Hematopoietic multipotent progenitor cell treated with erythropoietin and hydrocortisone succinate and interleukin-3 and kit ligand, for 8 days (in vitro differentiated cells): ENCODE measurements around the gene PIP4K2C.

ENCODE experiments used
- DNase-seq: peaks from one replicate; pipeline ENCODE4 v3.0.0-alpha.2; 2015

Gene PIP4K2C

GRCh38 chr12:57590864-57591781 is at the start of gene PIP4K2C:
Gene PIP4K2C, plus strand, starts transcription at chr12:57591192. Its CDS starts 98 bp downstream, at chr12:57591290.
- peak; percentile 81 for DNase-seq

DNA sequence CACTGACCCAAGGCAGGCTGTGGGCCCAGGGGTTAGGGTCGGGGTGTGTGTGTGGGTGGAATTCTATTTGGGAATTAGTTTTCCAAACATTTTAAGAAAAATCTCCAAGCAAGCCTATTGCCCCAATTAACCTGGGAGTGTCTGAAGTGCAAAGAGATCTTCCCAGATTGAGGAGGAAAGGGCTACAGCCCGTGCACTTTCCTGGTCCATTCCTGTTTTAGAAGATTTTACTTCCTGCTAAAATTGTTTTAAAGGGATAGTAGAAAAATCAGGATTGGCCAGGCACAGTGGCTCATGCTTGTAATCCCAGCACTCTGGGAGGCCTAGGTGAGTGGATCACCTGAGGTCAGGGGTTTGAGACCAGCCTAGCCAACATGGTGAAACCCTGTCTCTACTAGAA is 49.3 kb upstream of the PIP4K2C start:
- DNase-seq = no peak

- DNase-seq = no peak
These were observed 47.4 kb upstream of the PIP4K2C start for GRCh38 chr12:57543581-57543980.

- DNase-seq = no peak
These were observed 45.1 kb upstream of the PIP4K2C start for GRCh38 chr12:57545809-57546437.

DNA sequence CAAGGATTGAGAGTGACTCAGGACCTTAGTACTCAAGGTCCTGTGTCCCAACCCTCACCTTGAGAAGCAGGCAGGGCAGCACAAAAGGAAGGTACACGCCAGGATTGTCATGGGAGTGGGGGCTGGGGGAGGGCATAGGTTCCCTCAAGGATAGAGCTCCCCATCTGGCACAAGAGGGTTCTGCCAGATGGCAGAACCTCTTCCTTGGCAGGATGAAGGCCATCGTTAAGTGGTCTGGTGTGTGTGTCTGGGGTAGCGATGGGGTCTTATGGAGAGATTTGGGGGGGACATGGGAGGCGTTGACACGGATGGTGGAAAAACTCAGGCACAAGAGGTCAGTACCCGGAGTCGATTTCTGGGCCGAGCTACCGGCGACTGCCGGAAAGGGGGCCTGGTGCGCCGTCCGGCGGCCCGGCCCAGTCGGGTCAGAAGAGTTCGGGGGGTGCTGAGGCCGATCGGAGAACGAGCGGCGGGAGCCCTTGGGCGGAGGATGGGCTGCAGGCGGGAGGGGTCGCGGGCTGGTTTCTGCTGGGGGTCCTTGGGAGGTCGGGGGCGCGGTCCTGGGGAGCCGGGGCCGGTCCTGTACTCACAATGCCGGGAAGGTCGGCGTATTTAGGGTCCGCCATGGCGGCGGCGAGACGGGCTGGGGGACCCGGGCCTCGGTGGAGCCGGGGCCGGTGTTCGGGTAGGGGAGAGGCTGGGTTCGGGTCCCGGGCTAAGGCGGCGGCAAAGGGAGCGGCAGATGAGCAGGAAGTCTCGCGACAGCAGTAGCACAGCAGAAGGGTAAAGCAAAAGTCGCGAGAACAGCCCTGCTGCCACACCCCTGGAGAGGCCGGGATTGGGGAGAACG is 44.3 kb upstream of the PIP4K2C start, which contains the start of gene DCTN2:
Gene DCTN2, minus strand, starts transcription at position 755 of the 850 bp plus-strand sequence. Its CDS starts 129 bp downstream, at position 626.
- DNase-seq = peak; percentile 99

DNA sequence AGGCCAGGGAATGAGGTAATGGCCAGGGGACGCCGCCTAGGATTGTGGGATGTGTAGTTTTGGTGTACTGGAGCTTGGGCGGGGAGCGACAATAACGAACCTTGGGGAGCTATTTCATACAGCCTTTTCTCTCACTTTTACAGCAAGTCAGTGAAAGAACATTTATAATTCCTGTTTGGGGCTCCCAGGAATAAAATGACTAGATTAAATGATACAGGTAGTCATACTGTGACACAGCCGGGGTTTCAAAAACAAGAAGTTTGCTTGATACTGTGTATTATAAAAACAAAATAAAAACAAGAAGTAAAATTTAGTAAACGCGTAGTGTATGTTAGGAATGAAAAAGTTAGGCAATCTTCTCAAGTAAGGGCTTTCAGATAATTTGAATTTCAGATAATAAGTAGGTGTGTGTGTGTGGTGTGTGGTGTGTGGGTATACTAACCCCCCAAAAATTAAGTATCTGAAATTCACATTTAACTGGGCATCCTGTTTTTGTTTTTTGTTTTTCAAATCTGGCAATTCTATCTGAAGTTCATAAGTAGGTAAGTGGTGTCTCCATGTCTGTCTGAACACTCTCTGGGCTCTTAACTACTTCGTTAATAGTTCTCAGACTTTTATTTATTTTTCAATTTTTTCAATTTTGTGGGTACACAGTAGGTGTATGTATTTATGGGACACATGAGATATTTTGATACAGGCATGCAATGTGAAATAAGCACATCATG is 43.5 kb upstream of the PIP4K2C start:
- DNase-seq = no peak

DNA sequence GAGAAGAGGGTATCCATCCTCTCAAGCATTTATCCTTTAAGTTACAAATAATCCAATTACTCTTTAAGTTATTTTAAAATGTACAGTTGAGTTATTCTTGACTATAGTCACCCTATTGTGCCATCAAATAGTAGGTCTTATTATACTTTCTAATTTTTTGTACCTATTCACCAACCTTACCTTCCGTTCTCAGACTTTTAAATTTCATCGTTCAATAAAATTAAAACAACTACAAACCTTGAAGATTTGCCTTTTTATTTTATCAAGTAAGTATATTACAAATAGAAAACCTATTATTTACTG is 43.0 kb upstream of the PIP4K2C start:
- DNase-seq = no peak

DNA sequence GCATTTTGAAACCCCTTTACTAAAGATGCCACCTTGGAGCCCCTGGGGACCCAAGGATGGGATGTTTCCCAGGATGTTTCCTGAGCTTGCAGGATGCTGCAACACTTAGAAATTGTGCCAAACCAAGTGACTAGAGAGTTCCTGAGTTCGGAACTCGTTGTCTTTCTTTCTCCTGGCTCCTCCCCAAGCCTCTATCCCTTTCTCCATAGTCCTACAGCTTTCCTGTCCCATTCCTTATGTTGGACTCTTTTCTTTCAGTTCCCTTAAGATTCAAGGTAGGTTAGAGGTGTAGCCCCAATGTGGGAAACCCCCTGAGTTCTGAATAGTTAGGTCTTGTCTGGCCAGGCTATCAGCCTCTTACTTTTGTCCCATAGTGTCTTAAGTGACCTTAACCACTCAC is 42.5 kb upstream of the PIP4K2C start:
- DNase-seq = no peak

DNA sequence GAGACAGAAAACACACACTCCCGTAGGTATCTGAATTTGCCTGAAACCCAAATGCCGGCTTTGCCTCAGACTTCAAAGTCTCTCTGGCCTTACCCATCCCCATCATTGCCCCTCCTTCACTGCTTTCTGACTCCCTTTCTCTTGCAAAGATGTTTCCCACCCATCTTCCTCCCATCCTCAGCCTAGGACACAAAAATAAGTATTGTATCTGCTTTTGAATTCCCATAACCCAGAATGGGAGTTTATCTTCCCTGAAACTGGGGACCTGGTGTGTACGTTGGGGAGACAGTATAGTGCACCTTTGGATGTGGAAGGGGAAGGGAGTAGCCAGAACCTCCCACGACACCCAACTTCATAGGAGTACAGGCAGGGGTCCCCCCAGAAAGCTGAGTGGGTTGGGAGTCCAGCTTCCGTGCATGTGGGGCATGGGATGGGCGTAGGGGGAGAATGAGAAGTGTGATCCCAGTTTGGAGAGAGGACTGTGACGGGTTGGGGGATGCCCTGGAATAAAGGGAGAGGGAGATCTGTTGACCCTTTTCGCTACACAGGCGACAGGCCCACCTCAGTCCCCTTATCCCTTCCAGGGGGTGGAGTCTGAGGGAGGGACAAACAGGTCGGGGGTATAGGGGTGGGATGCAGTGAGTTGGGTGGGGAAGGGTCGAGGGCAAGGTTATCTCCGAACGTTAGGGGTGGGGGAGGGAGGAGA is 41.6 kb upstream of the PIP4K2C start:
- DNase-seq = no peak

- peak; percentile 49 for DNase-seq
These were observed 40.9 kb upstream of the PIP4K2C start, which contains the start of gene KIF5A for GRCh38 chr12:57549909-57550640. Gene KIF5A, plus strand, starts transcription at chr12:57550044. Its CDS starts 228 bp downstream, at chr12:57550272.

DNA sequence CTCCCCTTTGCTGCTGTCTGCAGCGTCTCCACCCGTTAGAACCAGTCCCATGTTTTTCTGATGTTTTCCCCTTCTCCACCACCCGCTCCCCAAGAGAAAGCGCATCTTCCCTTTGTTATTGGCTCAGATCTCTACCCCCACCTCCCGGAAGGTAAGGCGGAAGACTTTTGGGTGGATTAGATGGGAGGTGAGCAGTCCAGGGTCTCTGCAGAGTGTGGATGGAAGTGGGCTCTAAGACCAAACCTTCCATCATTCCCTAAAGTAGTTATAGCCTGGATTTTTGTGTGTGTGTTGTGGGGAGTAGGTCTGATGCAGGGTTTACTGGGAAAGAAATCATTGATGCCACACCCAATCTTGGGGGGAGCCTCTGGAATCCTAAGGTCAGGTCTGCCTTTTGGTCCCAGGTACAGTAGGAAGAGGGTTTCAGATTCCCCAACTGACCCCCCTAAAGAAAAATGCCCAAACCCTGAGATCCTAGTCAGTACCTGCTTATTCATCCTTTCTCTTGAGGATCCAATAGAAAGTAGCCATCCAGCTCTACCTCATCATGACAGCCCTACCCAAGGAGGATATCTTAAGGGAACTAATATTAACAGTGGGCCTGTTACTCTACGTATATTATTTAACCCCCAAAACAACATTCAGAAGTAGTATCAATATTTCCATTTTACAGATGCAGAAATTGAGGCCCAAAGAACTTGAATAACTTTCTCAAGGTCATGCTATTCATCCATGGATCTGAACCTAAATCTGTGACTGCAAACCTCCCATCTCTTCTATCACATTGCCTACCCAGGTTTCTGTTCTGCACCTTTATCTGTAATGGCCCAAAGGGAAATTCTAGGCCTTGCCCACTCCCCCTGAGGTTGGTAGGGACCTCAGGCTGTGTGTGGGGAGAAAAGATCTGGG is 40.1 kb upstream of the PIP4K2C start:
- DNase-seq = peak; percentile 27

DNA sequence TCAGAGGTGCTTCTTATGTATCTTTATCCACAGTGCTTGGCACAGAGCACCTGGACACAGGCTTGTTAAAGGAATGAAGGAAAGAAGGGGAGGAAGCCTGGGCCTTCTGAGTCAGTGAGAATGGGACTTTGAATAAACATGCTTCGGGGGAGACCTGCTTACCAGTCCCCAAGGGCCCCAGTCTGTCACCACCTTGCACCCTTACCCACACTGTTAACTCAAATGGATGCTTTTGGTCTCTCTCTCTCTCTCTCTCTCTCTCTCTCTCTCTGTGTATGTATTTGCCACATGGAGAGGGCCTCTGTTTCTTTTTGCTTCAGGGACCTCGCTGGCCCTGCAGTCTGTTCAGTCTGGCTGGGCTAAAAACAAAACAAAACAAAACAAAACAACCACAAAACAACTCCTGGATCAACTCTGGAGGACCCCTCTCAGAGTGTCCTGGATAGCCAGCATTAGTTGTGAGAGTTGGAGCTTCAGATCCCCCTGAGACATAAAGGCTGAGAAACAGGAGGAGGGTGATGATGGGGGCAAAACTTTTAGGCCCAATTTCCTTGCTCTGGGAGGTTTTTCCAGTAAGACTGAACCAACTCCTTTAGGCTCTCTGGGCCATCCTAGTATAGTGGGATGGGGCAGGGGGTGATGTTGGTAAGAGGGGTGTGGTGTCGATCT is 39.2 kb upstream of the PIP4K2C start:
- DNase-seq = no peak

- DNase-seq = peak; percentile 86
These were observed 38.7 kb upstream of the PIP4K2C start for GRCh38 chr12:57552306-57552651.

DNA sequence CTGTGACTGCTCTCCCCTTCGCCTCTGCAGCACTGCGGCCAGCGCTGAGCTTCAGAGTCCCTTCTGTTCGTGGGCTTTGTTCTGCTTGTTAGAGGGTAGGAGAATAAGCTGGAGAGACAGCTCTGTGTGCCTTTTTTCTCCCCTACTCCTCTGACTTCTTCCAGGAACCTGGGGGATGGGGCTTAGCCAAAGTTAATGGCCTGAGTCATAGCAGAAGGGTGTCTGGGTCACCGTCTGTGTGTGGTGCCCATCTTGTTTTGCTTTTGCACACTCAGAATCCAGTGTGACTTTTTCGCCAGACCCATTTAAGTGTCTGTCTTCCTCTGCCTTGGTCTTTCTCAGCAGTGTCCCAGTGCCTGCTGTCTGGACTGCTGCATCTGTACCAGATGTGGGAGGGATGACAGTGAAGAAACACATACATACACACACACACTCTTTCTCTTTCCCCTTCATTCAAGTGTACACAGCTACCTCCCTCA is 38.1 kb upstream of the PIP4K2C start:
- peak; percentile 32 for DNase-seq

GRCh38 chr12:57553343-57554202 is 37.4 kb upstream of the PIP4K2C start:
- DNase-seq = no peak

DNA sequence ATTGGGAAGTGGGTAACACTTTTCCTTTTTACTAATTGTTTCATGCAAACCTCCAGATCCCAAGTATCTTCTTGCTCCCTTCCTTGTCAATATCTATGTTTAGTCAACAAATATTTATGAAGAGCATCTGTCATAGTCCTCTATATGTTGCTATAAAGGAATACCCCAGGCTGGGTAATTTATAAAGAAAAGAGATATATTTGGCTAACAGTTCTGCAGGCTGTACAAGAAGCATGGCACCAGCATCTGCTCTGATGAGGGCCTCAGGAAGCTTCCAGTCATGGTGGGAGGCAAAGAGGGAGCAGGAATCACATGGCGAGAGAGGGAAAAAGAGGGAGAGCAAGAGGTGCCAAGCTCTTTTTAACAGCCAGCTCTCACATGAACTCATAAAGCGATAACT is 36.5 kb upstream of the PIP4K2C start:
- DNase-seq = no peak

DNA sequence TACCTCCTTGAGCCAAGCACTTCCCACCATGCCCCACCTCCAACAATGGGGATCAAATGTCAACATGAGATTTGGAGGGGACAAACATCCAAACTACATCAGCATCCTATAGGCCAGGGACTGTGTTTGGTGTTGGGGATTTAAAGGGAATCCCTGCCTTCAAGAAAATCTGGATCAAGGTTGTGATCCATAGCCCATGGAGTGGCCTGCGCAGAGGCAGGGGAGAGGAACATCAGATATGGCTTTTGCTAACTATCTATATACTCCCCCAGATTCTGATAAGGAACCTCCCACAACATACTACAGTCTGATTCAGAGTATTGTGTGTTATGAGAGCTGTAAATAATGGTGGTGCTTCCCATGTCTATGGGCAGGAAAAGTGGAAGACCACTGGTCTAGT is 36.1 kb upstream of the PIP4K2C start:
- DNase-seq = no peak

DNA sequence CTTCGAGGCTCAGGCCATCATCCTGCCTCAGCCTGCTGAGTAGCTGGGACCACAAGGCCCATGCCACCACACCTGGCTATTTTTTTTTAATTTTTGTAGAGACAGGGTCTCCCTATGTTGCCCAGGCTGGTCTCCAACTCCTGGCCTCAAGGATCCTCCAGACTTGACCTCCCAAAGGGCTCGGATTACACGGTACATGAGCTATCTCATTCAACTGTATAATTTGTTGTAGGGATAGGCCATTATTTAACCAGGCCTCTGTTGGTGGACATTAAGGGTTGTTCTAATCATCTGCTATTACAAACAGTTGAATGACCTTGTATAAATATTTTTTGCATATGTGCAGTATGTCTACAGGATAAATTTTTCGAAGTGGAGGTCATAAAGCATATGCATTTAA is 32.1 kb upstream of the PIP4K2C start:
- DNase-seq = no peak
